Measurements from ENCODE around the gene HAUS1.

- TF ChIP-seq CTCF (IDR thresholded peaks at IDR 0.05; ENCODE audit: insufficient read depth, low read depth, low read length) = no peak
- TF ChIP-seq EZH2 (IDR thresholded peaks at IDR 0.05; ENCODE audit: insufficient read depth, low read length) = no peak
These were observed 9.6 kb downstream of the HAUS1 start for GRCh38 chr18:46113751-46114150.
